Stimulated activated CD4-positive, alpha-beta T cell treated with anti-CD3 and anti-CD28 coated beads, Interleukin-2, amount 100 ng/mL, for 48 hours (primary cell): ENCODE measurements around the gene MS4A14.
"Not testable (repeated sequence)": the region's sequence is repeated elsewhere in the genome, so short reads cannot be mapped to it uniquely, and the experiment has no call there.

Experiments
- DNase-seq, 2 donors: peaks; one replicate each; pipeline ENCODE4 v3.0.0-alpha.2; 2020

MS4A14 gene

DNA sequence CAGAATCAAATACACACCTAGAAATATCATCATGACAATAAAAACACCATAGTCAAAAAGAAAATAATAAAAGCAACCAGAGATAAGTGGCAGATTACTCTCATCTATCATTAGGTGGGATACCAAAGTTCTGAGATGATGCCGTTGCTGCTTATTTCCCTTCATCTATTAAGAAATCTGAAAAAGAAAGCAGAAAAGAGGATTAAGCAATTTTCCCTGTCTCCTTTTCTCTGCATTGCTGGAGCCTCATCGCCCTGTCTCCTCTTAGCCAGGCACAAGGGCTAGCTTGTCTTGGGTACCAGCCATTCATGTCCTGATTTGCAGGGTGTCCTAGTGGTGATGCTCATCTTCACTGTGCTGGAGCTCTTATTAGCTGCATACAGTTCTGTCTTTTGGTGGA, 3.9 kb upstream of the MS4A14 start:
- no peak for DNase-seq

DNA sequence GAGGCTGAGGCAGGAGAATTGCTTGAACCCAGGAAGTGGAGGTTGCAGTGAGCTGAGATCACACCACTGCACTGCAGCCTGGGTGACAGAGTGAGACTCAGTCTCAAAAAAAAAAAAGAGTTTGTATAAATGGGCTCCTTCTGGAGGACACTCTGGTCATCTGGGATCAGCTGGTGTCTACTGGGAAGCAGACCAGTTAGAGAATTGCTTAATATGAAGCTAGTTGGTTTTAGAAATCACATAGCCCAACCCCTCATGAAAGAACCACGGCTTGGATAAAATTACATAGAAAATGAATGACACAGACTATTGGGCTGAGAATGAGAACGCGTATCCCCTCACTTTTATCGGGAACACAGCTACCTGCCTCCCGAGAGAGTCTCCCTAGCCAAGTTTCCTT, 3.2 kb upstream of the MS4A14 start:
- no peak for DNase-seq

DNA sequence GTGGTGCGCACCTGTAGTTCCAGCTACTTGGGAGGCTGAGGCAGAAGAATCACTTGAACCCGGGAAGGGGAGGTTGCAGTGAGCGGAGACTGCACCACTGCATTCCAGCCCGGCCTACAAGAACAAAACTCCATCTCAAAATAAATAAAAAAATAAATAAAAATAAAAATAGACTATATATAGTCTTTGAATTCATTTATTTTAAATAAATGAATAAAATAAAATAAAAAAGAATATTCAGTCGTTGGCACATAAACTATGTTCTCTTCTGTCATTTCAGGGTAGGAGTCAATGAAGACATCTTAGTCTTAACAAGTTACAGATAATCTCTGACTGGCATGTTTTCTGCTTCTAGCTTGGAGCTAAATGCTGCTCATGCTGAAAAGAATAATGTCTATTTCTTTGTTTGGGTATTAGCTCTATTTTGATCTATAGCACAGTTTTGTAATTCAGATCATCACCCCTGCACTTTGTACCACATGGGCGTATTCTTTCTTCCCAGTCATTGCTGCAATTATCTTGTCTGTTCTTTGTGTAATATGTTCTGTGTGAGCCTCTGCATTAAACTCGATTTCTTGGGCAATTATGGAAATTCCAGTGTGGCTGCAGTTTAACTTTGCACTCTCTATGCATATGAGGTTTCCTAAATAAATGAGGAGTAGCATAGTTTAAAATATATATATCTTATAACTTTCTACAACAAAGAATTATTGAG, 1.4 kb upstream of the MS4A14 start:
- no peak for DNase-seq

DNA sequence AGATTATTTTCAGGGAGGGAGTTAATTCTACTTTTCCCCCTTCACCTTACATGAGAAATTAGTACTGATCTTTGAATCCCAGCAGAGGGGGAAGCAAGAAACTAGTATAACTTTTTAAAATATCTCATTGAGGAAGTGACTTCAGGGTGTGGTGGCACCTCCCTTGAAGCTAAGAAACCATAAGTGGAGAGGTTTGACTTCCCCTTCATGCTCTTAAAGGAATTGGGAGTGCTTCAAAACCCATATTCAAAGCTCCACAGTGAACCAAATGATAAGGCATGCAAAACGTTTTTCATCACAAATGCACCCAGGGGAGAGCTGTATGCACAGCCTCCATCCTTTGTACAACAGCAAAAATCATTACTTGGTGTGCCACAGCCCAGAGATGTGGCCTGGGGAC, 540 bp downstream of the MS4A14 start:
- DNase-seq = no peak

DNA sequence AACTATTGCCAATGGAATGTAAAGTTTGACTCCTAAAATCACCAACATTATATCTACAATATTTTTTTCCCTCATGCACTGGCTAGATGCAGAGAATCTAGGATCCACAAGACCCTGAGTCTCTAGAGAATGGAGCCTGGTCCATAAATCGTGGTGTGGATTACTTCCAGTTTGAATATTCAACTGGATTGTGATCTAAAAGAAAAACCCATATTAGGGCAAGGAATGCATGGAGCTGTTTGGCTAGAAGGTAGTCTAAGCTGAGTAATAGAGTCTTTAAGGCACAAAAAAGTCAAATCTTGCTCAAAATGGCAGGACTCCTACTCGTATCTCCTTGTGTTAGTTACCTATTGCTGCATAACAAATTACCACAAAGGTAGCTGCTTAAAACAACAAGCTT, 23.8 kb downstream of the MS4A14 start:
- no peak for DNase-seq

DNA sequence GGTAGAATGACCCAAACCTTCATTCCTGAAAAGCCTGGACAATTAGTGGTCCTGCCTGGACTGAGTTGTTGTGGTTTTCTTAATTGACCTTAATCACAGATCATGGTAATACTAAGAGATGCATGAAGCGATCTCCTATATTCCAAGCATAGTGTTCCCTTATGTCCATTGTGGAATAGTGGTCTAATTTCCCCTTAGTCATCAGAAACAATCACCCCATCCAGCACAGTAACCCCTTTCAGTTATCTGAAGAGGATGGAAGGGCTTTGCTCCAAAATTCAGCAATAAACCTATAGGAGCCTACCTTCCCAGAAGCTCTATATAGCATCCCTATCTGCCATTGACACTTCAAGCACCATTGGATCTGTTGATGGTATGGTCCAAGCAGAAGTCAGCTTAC, 26.4 kb downstream of the MS4A14 start:
- no peak for DNase-seq

DNA sequence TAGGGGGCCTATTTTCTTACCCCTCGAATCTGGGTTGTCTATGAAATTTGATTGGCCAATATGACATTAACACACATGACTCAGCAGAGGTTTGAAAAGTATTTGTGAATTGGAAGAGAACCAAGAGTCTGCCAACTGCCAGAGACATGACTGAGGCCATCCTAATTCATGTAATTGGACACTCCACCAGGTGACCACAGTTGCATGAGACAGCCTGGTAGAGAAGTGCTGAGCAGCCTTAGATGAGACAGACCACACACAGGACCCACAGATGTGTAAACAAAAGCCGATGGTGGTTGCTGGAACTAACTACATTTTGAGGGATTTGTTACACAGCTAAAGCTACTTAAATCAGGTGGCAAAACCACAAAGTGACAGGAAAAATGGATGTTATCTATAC, 32.3 kb downstream of the MS4A14 start:
- DNase-seq = no peak

DNA sequence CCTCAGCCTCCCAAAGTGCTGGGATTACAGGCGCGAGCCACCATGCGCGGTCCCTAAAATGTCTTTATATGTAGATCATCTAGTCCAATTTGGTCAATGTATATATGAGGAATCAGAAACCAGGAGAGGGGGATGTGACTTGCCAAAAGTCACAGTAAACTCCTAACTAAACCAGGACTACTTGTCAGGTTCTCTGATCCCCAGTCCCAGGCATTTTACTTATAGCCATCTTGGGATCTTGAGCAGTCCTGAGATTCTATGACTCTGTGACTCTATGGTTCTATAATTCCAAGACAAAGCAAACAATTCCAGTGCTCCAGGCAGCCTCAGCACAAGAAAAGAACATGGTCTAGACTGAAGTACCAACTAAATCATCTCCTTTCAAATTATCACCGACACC, 33.0 kb downstream of the MS4A14 start, which contains the start of gene MS4A5:
MS4A5 (plus strand) TSS at position 301 of the 400 bp plus-strand sequence. CDS start 103 bp downstream, outside the sequence.
- DNase-seq = no peak

DNA sequence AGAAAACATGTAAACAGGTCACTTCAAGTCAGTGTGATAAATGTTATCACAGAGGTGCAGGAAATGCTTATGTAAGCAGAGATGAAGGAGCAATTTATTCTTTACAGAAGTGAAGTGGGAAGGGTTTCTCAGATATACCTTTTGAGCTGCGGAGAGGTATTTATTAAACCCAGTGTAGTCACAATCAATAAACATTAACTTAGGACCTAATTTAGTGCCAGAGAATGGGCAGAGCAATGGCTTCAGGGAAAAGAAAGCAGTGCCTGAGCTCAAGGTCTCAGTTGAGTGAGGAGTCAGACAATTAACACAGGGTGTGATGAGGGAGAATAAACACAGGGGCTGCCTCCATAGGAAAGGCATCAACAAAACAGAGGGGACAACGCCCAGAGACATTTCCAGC, 35.0 kb downstream of the MS4A14 start:
- DNase-seq = no peak

DNA sequence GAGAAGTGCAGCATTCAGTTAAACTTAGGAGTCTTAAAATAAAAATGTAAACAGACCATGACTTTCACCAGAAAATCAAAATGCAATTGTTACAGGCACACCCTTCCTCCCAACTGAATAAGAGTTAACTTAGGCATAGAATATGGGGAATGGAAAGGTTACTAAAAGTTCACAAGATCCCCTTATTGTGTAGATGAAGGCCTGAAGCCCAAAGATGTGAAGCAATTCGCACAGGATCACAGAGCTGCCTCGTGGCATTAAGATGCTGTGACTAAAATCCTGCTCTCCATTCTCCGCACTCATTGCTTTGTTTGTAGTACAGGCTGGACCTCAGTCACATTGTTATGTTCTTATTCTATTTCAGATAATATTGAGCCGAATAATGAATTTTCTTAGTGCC, 37.1 kb downstream of the MS4A14 start:
- no peak for DNase-seq

DNA sequence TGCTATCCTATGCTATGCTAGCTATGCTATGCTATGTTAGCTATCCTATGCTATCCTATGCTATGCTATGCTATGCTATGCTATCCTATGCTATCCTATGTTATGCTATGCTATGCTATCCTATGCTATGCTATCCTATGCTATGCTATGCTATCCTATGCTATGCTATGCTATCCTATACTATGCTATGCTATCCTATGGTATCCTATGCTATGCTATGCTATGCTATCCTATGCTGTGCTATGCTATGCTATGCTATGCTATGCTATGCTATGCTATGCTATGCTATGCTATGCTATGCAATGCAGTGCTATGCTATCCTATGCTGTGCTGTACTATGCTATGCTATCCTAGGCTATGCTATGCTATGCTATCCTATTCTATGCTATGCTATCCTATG, 50.8 kb downstream of the MS4A14 start:
- no peak for DNase-seq

DNA sequence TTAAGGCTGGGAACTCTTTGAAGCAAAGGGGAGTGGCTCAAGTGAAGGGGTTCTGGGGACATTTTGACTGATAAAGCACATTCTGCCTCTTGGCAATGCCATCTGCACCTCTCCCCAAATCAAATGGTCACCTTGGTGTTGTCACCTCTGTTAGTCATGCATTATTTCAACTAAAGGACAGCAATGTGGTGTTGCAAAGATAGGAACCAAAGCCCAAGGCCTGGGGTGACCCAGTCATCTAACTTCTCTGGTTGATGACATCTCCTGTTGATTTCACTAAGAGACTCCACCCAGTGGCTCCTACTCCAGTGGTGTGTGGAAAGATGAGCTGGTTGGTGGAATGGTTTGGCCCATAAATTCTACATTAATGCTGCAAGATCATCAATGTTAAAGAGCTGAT, 51.6 kb downstream of the MS4A14 start:
- no peak for DNase-seq

DNA sequence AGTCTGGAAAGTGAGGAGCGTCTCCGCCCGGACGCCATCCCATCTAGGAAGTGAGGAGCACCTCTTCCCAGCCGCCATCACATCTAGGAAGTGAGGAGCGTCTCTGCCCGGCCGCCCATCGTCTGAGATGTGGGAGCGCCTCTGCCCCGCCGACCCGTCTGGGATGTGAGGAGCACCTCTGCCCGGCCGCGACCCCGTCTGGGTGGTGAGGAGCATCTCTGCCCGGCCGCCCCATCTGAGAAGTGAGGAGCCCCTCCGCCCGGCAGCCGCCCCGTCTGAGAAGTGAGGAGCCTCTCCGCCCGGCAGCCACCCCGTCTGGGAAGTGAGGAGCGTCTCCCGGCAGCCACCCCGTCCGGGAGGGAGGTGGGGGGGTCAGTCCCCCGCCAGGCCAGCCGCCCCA, 54.9 kb downstream of the MS4A14 start:
- not testable (repeated sequence) for DNase-seq

DNA sequence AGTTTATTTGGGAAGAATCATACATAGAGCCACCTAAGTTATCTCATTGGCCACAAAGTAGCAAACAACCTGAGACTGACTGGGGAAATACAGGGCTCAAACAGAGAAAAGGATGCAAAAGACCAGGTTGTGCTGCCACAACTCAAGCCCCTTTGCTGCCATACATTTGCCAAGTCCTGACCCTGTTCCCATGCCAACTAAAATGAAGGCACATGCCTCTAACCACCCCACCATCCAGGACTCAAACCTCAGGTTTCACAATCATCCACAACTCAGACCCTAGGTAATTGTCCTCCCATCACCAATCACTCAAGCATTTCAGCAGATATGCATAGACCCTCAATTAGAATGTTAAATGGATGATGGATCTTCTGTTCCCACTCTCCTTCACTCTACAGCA, 58.0 kb downstream of the MS4A14 start:
- DNase-seq = no peak

DNA sequence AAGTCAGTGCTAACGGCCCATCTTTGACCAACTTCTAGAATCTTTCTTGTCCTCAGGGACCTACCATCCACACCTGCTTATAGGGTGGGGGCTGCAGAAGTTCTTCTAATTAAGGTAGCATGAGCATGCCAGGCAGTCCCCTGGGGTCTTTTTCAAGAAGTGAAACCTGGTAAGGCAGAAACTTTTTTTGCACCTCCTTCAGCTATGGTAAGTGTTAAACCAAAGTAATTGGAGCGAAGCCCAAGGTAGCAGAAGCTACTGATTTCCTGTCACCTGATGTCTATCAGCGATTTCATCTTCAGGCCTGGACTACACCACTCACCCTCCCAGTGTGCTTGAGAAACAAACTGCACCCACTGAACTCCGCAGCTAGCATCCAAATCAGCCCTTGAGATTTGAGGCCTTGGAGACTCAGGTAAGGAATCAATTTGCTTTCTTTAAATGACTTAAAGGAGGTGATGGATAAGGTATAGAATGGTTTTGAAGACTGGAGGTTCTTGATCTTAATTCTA, 59.3 kb downstream of the MS4A14 start, which contains the start of gene MS4A1:
MS4A1 (plus strand) TSS at position 317 of the 512 bp plus-strand sequence. CDS start 6,528 bp downstream, outside the sequence.
- no peak for DNase-seq

DNA sequence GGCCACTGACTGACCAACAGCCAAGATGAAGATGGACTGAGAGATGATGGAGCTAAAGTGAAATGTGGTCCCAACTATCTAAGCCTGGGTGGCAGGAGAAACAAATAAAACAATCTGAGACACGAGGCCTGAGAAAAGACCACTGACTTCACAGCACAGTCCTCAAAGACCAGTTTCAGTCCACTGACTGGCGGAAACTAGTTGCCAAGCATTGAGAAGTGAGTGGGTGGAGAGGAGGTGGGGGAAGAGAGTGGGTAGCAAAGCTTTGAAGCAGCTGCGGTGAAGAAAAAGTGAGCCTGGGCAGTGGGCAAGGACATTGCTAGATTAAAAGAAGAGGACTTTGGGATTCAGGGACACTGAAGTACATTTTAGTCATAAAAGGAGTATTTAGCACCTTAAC, 61.3 kb downstream of the MS4A14 start:
- DNase-seq = no peak

DNA sequence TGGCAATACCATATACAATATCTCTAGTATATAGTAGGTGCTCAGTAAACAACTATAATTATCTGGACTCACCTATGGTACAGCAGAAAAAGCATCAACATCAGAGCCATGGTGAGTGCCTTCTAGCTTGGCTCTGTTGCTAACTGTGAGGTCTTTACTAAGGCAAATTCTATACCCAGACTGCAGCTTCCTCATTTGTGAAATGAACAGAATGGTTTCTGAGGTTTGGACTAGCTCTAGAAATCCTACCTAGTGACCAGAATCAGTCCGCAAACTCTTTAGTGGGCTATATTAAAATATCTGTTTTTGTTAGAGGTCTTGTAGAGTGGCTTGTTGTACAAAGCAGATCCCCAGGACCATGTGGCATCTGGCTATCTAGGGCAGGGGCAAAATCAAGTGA, 63.1 kb downstream of the MS4A14 start:
- DNase-seq = no peak
